ENCODE results near the gene TRABD2B.

DNA sequence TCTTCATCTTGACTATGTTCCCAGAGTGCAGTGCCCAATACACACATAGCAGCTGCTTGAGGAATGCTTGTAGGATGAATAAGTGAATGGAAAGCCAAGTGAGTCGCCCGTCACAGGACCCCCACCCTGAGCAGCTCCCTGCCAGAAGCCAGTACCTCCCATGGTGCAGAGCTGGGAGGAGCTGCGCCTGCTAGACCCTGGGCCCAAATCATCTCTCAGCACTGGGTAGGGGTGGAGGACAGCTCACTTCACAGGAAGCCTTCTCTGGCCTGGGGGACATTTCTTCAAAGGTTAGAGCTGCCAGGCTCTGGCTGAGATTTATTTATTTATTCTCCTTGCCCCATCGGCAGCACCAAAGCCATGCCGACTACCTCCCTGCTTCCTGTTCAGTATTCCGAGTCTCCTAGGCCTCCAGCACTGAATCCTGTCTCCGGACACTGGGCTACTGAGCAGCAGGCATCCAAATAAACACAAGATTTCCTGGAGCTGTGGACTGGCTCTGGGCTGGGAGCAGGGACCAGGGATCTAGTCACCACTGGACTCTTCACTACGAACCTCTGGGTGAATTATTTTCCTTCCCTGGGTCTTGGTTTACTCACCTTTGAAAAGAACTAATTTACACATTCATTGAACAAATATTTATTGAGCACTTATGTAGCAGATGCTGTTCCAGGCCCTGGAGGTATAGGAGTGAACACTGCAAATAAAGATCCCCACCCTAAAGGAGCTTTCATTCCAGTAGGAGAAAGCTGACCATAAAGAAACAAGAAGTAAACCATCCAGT is 187.7 kb downstream of the TRABD2B start:
- no peak for TF ChIP-seq POLR2A (IDR thresholded peaks at IDR 0.05)
- TF ChIP-seq, protein P1, sequence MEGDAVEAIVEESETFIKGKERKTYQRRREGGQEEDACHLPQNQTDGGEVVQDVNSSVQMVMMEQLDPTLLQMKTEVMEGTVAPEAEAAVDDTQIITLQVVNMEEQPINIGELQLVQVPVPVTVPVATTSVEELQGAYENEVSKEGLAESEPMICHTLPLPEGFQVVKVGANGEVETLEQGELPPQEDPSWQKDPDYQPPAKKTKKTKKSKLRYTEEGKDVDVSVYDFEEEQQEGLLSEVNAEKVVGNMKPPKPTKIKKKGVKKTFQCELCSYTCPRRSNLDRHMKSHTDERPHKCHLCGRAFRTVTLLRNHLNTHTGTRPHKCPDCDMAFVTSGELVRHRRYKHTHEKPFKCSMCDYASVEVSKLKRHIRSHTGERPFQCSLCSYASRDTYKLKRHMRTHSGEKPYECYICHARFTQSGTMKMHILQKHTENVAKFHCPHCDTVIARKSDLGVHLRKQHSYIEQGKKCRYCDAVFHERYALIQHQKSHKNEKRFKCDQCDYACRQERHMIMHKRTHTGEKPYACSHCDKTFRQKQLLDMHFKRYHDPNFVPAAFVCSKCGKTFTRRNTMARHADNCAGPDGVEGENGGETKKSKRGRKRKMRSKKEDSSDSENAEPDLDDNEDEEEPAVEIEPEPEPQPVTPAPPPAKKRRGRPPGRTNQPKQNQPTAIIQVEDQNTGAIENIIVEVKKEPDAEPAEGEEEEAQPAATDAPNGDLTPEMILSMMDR (IDR thresholded peaks at IDR 0.05), result no peak

All from body of pancreas (tissue), 4 donors.